ENCODE measurements around the gene LHX4. TPM values are rescaled to one million over a fixed set of nuclear protein-coding genes. Genes with fewer than 3 reads are reported as not detected.

LHX4 gene
- polyA plus RNA-seq, 4 donors: 0.18 to 2.9 (median 0.25) TPM

GRCh38 chr1:180253585-180254495 lies 23.8 kb downstream of the LHX4 start:
- H3K4me1 ChIP-seq (ENCODE audit: control insufficient read depth in 3 of 3, insufficient read depth in 2 of 3, low read depth in 1 of 3, low read length in 2 of 3): no peaks in the 10 kb centered on the region
- FAIRE-seq: no peak
- H3K36me3 ChIP-seq (ENCODE audit: control insufficient read depth in 3 of 3, insufficient read depth in 2 of 3, low read depth in 1 of 3, low read length in 3 of 3): no peaks in the 10 kb centered on the region
- no peaks in the 10 kb centered on the region for H3K9me3 ChIP-seq (ENCODE audit: control insufficient read depth in 2 of 2, insufficient read depth in 1 of 2, low read depth in 1 of 2, low read length in 1 of 2)
- DNase-seq: no peak
- H3K27ac ChIP-seq (ENCODE audit: low read depth in 1 of 3, low read length in 2 of 3): no peak overlapping the region
- peaks cover 0 to 13% (median 4%) of the 10 kb centered on the region in 3 donors for H3K27me3 ChIP-seq (ENCODE audit: control insufficient read depth in 3 of 3, insufficient read depth in 3 of 3, low read length in 3 of 3)
- no peak overlapping the region for H3K4me3 ChIP-seq (ENCODE audit: low read depth in 1 of 3, low read length in 3 of 3)
- WGBS, 3 donors: 57 to 75% (median 69%) methylated on average over 28 to 31 of the region's 31 CpGs

GRCh38 chr1:180254496-180254819 lies 24.4 kb downstream of the LHX4 start:
- no peak overlapping the region for H3K4me3 ChIP-seq (ENCODE audit: low read depth in 1 of 3, low read length in 3 of 3)
- H3K27ac ChIP-seq (ENCODE audit: low read depth in 1 of 3, low read length in 2 of 3): no peak overlapping the region
- FAIRE-seq (no peak), DNase-seq (no peak)
- H3K4me1 ChIP-seq (ENCODE audit: control insufficient read depth in 3 of 3, insufficient read depth in 2 of 3, low read depth in 1 of 3, low read length in 2 of 3): no peaks in the 10 kb centered on the region
- no peaks in the 10 kb centered on the region for H3K36me3 ChIP-seq (ENCODE audit: control insufficient read depth in 3 of 3, insufficient read depth in 2 of 3, low read depth in 1 of 3, low read length in 3 of 3)
- H3K27me3 ChIP-seq (ENCODE audit: control insufficient read depth in 3 of 3, insufficient read depth in 3 of 3, low read length in 3 of 3): peaks cover 0 to 19% (median 4%) of the 10 kb centered on the region in 3 donors
- WGBS, 3 donors: 82 to 93% (median 83%) methylated on average over 9 of the region's 9 CpGs
- no peaks in the 10 kb centered on the region for H3K9me3 ChIP-seq (ENCODE audit: control insufficient read depth in 2 of 2, insufficient read depth in 1 of 2, low read depth in 1 of 2, low read length in 1 of 2)

GRCh38 chr1:180254854-180255253 lies 24.8 kb downstream of the LHX4 start:
- FAIRE-seq: no peak
- no peaks in the 10 kb centered on the region for H3K9me3 ChIP-seq (ENCODE audit: control insufficient read depth in 2 of 2, insufficient read depth in 1 of 2, low read depth in 1 of 2, low read length in 1 of 2)
- no peaks in the 10 kb centered on the region for H3K4me1 ChIP-seq (ENCODE audit: control insufficient read depth in 3 of 3, insufficient read depth in 2 of 3, low read depth in 1 of 3, low read length in 2 of 3)
- H3K27ac ChIP-seq (ENCODE audit: low read depth in 1 of 3, low read length in 2 of 3): no peak overlapping the region
- WGBS, 3 donors: 88 to 96% (median 89%) methylated on average over 11 of the region's 11 CpGs
- no peak for DNase-seq
- no peaks in the 10 kb centered on the region for H3K36me3 ChIP-seq (ENCODE audit: control insufficient read depth in 3 of 3, insufficient read depth in 2 of 3, low read depth in 1 of 3, low read length in 3 of 3)
- H3K4me3 ChIP-seq (ENCODE audit: low read depth in 1 of 3, low read length in 3 of 3): no peak overlapping the region
- peaks cover 0 to 22% (median 6%) of the 10 kb centered on the region in 3 donors for H3K27me3 ChIP-seq (ENCODE audit: control insufficient read depth in 3 of 3, insufficient read depth in 3 of 3, low read length in 3 of 3)

GRCh38 chr1:180255536-180256340 lies 25.7 kb downstream of the LHX4 start:
- H3K4me1 ChIP-seq (ENCODE audit: control insufficient read depth in 3 of 3, insufficient read depth in 2 of 3, low read depth in 1 of 3, low read length in 2 of 3): no peaks in the 10 kb centered on the region
- no peak overlapping the region for H3K4me3 ChIP-seq (ENCODE audit: low read depth in 1 of 3, low read length in 3 of 3)
- no peaks in the 10 kb centered on the region for H3K36me3 ChIP-seq (ENCODE audit: control insufficient read depth in 3 of 3, insufficient read depth in 2 of 3, low read depth in 1 of 3, low read length in 3 of 3)
- H3K27me3 ChIP-seq (ENCODE audit: control insufficient read depth in 3 of 3, insufficient read depth in 3 of 3, low read length in 3 of 3): peaks cover 0 to 29% (median 6%) of the 10 kb centered on the region in 3 donors
- no peak overlapping the region for H3K27ac ChIP-seq (ENCODE audit: low read depth in 1 of 3, low read length in 2 of 3)
- FAIRE-seq: no peak
- DNase-seq: no peak
- H3K9me3 ChIP-seq (ENCODE audit: control insufficient read depth in 2 of 2, insufficient read depth in 1 of 2, low read depth in 1 of 2, low read length in 1 of 2): no peaks in the 10 kb centered on the region
- 76 to 85% (median 76%) methylated on average over 18 of the region's 18 CpGs for WGBS, 3 donors

GRCh38 chr1:180256341-180257027 lies 26.4 kb downstream of the LHX4 start:
- Histone ChIP-seq H3K36me3 (ENCODE audit: control insufficient read depth in 3 of 3, insufficient read depth in 2 of 3, low read depth in 1 of 3, low read length in 3 of 3) (no peaks in the 10 kb centered on the region), H3K27ac (ENCODE audit: low read depth in 1 of 3, low read length in 2 of 3) (no peak overlapping the region), H3K27me3 (ENCODE audit: control insufficient read depth in 3 of 3, insufficient read depth in 3 of 3, low read length in 3 of 3) (peaks cover 0 to 35% (median 6%) of the 10 kb centered on the region in 3 donors), H3K4me3 (ENCODE audit: low read depth in 1 of 3, low read length in 3 of 3) (no peak overlapping the region), H3K4me1 (ENCODE audit: control insufficient read depth in 3 of 3, insufficient read depth in 2 of 3, low read depth in 1 of 3, low read length in 2 of 3) (no peaks in the 10 kb centered on the region), H3K9me3 (ENCODE audit: control insufficient read depth in 2 of 2, insufficient read depth in 1 of 2, low read depth in 1 of 2, low read length in 1 of 2) (no peaks in the 10 kb centered on the region)
- 62 to 79% (median 68%) methylated on average over 15 of the region's 15 CpGs for WGBS, 3 donors
- DNase-seq (no peak), FAIRE-seq (no peak)

- DNase-seq: no peak
- no peak overlapping the region for H3K27ac ChIP-seq (ENCODE audit: low read depth in 1 of 3, low read length in 2 of 3)
- no peaks in the 10 kb centered on the region for H3K9me3 ChIP-seq (ENCODE audit: control insufficient read depth in 2 of 2, insufficient read depth in 1 of 2, low read depth in 1 of 2, low read length in 1 of 2)
- no peaks in the 10 kb centered on the region for H3K4me1 ChIP-seq (ENCODE audit: control insufficient read depth in 3 of 3, insufficient read depth in 2 of 3, low read depth in 1 of 3, low read length in 2 of 3)
- 58 to 70% (median 64%) methylated on average over 5 of the region's 5 CpGs for WGBS, 3 donors
- no peak for FAIRE-seq
- peaks cover 0 to 38% (median 6%) of the 10 kb centered on the region in 3 donors for H3K27me3 ChIP-seq (ENCODE audit: control insufficient read depth in 3 of 3, insufficient read depth in 3 of 3, low read length in 3 of 3)
- no peak overlapping the region for H3K4me3 ChIP-seq (ENCODE audit: low read depth in 1 of 3, low read length in 3 of 3)
- H3K36me3 ChIP-seq (ENCODE audit: control insufficient read depth in 3 of 3, insufficient read depth in 2 of 3, low read depth in 1 of 3, low read length in 3 of 3): no peaks in the 10 kb centered on the region
These were observed 26.9 kb downstream of the LHX4 start for GRCh38 chr1:180257028-180257386.

- Histone ChIP-seq H3K27me3 (ENCODE audit: control insufficient read depth in 3 of 3, insufficient read depth in 3 of 3, low read length in 3 of 3) (peaks cover 0 to 38% (median 6%) of the 10 kb centered on the region in 3 donors), H3K9me3 (ENCODE audit: control insufficient read depth in 2 of 2, insufficient read depth in 1 of 2, low read depth in 1 of 2, low read length in 1 of 2) (no peaks in the 10 kb centered on the region), H3K4me1 (ENCODE audit: control insufficient read depth in 3 of 3, insufficient read depth in 2 of 3, low read depth in 1 of 3, low read length in 2 of 3) (no peaks in the 10 kb centered on the region), H3K27ac (ENCODE audit: low read depth in 1 of 3, low read length in 2 of 3) (no peak overlapping the region), H3K36me3 (ENCODE audit: control insufficient read depth in 3 of 3, insufficient read depth in 2 of 3, low read depth in 1 of 3, low read length in 3 of 3) (no peaks in the 10 kb centered on the region), H3K4me3 (ENCODE audit: low read depth in 1 of 3, low read length in 3 of 3) (no peak overlapping the region)
- 61 to 71% (median 63%) methylated on average over 8 of the region's 8 CpGs for WGBS, 3 donors
- DNase-seq (no peak), FAIRE-seq (no peak)
These were observed 27.4 kb downstream of the LHX4 start for GRCh38 chr1:180257486-180257885.

GRCh38 chr1:180258290-180258689 lies 28.2 kb downstream of the LHX4 start:
- H3K4me1 ChIP-seq (ENCODE audit: control insufficient read depth in 3 of 3, insufficient read depth in 2 of 3, low read depth in 1 of 3, low read length in 2 of 3): no peaks in the 10 kb centered on the region
- no peak overlapping the region for H3K27ac ChIP-seq (ENCODE audit: low read depth in 1 of 3, low read length in 2 of 3)
- no peak for DNase-seq
- no peaks in the 10 kb centered on the region for H3K9me3 ChIP-seq (ENCODE audit: control insufficient read depth in 2 of 2, insufficient read depth in 1 of 2, low read depth in 1 of 2, low read length in 1 of 2)
- WGBS, 3 donors: 79 to 84% (median 82%) methylated on average over 12 of the region's 12 CpGs
- no peak for FAIRE-seq
- H3K4me3 ChIP-seq (ENCODE audit: low read depth in 1 of 3, low read length in 3 of 3): no peak overlapping the region
- H3K27me3 ChIP-seq (ENCODE audit: control insufficient read depth in 3 of 3, insufficient read depth in 3 of 3, low read length in 3 of 3): peaks cover 0 to 41% (median 6%) of the 10 kb centered on the region in 3 donors
- H3K36me3 ChIP-seq (ENCODE audit: control insufficient read depth in 3 of 3, insufficient read depth in 2 of 3, low read depth in 1 of 3, low read length in 3 of 3): no peaks in the 10 kb centered on the region

Measured in small intestine (tissue), 7 donors.